Activated T-helper 9 cell treated with anti-CD3 and anti-CD28 coated beads, Interleukin-2, amount 50 U/mL, for 16 hours (primary cell): ENCODE measurements around the gene SLC15A3.
A peak's percentile ranks its signal among the peaks of the same experiment; 100 is the strongest.

Source experiments
- DNase-seq: peaks from one replicate; pipeline ENCODE4 v3.0.0-alpha.2; 2020; ENCODE audit warnings: low read depth

The SLC15A3 gene

DNA sequence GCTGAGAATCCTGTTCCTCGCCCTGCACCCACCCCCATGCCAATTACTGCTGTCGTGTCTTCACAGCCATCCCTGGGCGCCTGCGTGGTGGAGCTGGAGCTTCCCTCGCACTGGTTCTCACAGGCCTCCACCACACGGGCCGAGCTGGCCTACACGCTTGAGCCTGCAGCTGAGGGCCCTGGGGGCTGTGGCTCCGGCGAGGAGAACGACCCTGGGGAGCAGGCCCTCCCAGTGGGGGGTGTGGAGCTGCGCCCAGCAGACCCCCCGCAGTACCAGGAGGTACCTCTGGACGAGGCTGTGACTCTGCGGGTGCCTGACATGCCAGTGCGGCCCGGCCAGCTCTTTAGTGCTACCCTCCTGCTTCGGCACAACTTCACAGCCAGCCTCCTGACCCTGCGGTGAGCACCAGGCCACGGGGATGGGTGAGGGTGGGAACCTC is 23.4 kb downstream of the SLC15A3 start:
- DNase-seq: no peak

DNA sequence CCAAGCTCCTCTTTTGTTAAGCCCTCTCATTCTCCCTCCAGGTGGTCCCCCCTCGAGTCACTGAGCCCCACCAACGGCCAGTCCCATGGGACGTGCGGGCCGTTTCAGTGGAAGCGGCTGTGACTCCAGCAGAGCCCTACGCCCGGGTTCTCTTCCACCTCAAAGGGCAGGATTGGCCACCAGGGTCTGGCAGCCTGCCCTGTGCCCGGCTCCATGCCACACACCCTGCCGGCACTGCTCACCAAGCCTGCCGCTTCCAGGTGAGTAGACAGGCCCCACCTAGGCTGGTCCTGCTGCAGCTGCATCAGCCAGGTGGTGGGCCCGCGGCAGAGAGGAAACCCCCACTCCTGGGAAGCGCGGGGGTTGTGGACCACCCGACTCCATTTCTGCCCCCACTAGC is 24.4 kb downstream of the SLC15A3 start:
- DNase-seq: no peak

DNA sequence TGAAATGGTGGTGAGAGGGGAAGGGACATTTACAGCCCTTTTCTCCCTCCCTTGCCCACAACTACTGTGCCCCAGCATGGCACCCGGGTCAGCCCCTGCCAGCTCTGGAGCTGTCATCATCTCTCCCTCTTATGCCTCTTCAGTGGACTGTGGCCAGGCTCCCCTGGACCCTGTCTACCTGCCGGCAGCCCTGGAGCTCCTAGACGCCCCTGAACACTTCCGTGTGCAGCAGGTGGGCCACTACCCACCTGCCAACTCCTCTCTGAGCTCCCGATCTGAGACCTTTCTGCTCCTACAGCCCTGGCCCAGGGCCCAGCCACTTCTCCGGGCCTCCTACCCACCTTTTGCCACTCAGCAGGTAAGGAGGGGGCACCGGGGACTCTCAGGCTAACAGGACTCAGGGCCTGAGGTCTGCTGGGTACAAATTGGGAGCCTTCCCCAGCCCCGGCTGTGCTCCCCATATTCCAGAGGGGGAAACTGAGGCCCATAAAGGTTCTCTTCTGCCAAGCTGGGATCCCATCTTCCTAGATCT is 24.8 kb downstream of the SLC15A3 start:
- no peak for DNase-seq

DNA sequence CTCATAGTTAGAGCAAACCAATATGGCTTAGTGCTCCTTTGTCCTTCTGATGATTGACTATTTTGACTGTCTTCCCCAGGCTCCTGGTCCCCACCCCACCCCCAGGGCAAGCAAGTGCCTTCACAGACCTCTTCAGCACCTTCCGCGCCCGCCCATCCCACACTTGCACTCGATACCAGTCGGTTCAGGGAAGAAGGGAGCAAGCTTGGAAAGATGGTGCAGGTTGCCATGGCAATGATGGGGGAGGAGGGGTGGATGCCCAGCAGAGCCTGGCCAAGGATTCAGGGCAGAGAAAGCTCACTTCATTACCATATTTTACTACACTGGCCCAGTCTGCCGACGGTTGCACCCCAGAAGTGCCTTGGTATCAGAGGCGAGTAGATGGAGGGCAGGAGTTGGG is 25.5 kb downstream of the SLC15A3 start:
- no peak for DNase-seq

DNA sequence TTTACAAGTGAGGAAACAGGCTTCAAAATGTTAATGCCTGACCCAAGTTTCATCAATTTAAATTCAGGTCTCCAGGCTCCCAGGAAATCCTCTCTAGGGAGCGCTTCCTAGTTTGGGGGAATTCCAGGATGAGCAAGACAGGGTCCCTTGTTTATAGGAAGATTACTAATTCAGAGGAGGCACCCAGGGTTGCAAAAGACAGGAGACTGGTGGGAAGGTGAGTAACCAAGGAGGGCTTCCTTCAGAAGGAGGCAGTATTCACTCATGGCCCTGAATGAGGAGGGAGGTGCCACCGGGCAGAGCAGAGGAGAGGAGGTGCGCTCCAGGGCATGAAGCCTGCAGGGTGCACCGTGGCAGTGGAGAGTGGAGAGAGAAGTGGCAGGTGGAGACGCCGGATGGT is 26.1 kb downstream of the SLC15A3 start:
- DNase-seq: no peak

DNA sequence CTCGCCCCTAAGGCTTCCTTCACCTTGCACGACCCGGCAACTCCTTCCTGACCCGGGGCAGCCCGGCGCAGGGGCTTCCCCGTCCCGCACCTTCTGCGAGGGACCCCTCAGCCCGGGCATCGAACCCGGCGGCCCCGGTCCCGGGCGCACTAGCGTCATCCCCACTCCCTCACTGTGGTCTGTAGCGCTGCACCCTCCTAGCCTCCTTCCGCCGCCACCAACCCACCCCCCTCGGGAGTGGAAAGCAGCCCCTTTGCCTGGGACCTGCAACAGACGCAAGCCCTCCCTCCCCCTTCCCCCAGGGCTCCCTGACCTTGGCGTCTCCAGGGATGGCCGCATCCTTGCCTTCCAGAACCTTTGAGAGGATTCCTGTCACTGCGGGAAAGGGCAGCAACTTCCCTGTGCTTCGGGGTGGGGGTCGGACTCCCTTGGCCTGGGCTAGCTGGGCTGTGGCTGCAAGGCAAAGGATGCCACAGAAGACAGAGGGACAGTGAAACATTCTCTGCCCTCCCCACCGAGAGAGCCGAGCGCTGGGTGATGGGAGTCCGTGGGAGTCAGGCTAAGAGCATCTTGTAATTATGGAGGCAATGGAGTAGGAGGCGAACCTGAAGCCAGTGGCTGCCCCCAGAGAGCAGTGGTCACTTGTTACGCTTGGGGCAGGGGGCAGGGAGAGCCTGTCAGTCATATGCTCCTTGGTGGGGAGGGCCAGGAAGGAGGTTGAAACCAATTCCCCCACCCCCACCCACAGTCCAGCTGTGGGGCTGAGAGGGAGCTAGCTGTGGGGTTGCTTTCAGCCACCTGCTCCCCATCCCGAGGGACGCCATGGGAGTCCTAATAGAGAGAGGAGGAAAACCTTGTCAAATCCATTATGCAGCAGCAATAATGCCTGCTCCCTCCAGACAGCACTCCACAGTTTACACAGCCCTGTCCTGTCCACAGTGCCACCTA is 26.8 kb downstream of the SLC15A3 start:
- no peak for DNase-seq

DNA sequence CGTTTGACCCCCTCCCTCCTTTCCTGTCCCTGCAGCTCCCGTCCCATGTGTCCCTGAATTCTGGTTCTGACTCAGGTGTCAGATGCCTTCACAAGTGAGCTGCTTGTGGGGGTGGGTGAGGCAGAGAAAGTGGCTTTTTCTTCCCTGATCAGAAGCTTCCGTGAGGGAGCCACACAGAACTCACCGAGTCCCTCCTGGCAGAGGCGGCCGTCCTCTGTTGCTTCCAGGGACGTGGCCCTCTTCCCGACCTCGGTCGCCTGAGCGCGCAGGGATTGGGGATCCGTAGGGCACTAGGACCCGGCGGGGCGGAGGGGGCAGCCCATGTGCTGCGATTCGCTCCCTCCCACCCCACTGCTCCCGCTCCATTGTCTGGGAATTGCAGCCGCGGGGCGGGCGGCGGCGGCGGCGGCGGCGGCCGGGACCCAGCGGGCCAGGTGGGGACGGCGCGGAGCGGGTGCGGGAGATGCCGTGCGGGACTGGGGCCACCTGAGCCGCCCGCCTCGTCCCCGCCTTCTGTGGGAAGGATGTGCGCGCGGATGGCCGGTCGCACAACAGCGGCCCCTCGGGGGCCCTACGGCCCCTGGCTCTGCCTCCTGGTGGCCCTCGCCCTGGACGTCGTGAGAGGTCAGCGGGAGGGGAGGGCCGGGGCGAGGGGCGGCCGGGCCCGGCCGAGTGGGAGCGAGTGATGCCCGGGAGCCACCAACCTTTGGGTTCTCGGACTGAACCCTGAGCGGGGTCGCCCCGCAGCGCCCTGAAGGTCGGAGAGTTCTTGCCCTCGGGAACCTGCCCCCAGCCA is 27.7 kb downstream of the SLC15A3 start, which contains the start of gene TMEM132A:
TSS of gene TMEM132A (plus strand) at position 351 of the 796 bp plus-strand sequence. CDS start at position 525, 174 bp downstream.
- no peak for DNase-seq

DNA sequence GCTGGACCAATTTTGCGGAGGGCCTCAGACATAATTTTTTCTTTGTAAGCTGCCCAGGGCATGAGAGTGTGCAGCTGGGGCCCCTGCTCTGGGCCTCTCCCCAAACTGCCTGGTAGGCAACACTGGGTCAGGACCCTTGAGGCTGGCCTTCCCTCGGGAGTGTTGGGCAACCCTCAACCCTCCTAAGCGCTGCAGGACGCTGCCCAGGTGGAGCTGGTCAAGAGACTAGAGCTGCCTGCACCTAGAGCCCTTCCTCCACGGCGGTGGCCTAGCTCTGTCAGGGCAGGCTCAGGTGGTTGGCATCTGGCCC is 28.2 kb downstream of the SLC15A3 start:
- DNase-seq: no peak

DNA sequence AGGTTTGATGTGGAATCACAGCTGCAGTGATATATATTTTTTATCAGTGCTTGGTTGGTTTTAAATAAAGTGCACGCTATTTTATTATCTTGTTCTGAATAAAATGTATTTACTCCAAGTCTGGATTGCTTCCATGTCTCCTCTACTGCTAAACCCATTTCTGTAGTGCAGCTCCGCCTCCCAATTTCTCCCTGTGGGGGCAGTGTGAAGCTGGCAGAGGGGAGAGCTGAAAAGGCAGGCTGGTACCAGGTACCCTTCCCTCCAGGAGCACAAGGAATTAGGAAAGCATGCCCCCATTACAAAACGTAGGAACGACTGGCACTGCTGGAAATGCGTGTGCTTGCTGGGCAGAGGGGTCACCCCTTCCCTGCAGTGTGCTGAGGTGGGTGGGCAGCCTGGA is 28.6 kb downstream of the SLC15A3 start:
- no peak for DNase-seq

DNA sequence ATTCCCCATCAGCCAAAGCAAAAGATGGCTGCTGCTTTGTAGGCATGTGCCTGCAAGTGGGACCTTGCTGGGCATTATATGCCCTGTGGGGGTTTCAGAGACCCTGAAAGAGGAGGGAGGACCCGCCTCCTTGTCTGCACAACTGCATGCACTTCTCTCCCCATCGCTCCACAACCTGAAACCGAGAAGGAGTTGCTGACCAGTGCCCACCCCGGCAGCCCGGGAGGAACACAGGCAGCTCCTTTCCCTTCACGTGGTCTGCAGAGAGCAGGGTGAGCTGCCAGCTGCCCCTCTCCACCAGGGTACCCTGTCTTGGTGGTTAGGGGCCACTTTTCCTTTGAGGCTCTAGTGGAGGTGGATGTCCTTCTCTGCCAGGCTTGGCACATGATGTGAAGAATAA is 29.1 kb downstream of the SLC15A3 start:
- no peak for DNase-seq

DNA sequence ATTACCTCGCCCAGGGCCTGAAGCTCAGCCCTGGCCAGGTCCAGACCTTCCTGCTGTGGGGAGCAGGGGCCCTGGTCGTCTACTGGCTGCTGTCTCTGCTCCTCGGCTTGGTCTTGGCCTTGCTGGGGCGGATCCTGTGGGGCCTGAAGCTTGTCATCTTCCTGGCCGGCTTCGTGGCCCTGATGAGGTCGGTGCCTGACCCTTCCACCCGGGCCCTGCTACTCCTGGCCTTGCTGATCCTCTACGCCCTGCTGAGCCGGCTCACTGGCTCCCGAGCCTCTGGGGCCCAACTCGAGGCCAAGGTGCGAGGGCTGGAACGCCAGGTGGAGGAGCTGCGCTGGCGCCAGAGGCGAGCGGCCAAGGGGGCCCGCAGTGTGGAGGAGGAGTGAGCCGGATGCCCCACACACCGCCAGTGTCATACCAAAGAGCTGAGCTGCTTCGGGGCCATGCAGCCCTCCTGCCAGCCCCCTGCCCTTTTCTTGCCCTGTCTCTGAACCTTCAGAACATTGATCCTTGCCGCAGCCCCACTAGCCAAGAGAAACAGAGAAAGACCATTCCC is 30.1 kb downstream of the SLC15A3 start:
- DNase-seq: no peak

DNA sequence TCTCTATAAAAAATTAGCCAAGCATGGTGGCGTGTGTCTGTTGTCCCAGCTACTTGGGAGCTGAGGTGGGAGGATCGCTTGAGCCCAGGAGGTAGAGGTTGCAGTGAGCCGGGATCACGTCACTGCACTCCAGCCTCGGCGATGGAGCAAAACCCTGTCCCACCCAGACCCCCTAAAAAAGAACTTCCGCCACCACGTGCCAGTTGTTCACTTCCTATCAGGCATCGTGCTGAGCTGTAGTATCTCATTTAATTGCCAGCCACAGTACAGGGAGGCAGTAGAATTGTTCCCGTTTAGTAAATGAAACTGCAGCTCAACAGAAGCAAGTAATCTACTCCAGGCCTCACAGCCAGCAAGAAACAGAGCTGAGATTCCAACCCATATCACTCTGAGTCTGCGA is 30.7 kb downstream of the SLC15A3 start:
- DNase-seq: no peak

DNA sequence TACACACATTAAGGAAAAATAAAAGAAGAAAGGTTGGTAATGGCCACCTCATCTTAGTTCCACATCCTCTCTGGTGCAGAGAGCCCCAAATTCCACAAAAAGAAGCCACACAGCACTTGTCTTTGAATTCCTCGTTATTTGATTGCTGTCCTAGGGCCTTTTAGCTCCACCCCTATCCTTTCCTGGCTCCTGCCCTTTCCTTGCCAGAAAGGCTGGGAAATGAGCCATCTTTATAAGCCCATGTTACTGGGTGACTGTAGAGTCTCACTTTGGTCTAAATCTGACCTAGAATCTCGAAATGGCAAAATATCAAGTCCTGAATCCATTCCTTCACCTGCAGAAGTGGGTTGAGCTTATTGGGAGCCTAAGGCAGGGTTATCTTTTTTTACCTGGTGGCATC is 32.0 kb downstream of the SLC15A3 start:
- no peak for DNase-seq

DNA sequence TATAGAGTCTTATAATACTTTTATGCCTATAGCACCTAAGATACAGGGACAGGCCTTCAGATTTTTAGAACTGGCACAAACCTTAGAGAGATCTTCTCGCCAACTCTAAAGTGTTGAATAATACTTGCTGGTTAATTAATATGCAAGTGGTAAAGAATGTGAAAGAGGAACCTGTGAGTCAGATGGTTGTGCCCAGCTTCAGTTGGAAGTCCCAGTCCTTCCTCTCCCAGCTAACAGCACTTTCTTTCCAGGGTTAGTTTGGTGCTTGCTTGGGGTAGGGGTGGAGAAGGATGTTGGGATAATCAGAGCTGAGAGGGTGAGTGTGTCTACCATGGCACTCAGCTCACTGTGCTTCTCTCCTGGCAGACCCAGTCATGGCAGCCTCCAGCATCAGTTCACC is 32.7 kb downstream of the SLC15A3 start:
- DNase-seq: no peak

DNA sequence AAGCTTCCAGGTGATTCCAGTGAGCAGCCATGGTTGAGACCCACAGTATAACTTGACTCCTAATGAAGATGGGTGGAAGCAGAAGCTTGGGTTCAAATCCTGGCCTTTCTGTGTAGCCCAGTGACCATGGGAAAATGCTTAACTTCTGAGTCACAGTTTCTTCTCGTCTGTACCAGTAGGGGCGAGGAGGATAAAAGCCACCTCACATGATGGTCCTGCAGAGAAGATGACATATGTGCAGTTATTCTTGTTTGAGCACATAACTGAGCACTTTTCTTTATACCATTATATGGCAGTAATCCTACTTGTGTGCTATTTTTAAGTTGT is 33.1 kb downstream of the SLC15A3 start:
- DNase-seq: no peak

DNA sequence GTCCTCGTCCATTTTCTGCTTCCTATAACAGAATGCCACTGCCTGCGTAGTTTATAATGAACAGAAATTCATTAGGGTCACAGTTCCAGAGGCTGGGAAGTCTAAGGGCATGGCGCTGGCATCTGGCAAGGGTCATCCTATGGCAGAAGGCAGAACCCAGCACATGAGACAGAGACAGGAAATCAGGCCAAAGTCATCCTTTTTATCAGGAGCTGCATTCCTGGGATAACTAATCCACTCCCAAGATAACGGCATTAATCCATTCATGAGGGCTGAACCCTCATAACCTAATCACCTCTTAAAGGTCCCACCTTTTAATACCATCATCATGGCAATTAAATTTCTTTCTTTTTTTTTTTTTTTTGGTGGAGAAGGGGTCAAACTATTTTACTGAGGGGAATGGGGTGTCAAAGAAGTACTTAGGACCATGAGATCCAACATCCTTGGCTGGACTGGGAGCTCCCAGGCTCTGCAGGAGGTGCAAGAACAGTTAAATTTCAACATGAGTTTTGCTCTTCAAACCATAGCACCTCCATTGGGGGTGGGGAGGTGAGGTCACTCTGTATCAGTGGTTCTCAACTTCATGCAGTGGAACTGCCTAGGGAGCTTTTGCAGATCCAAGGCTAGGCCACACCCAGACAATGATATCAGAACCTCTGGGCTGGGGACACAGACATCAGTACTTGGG is 33.6 kb downstream of the SLC15A3 start:
- DNase-seq: no peak

DNA sequence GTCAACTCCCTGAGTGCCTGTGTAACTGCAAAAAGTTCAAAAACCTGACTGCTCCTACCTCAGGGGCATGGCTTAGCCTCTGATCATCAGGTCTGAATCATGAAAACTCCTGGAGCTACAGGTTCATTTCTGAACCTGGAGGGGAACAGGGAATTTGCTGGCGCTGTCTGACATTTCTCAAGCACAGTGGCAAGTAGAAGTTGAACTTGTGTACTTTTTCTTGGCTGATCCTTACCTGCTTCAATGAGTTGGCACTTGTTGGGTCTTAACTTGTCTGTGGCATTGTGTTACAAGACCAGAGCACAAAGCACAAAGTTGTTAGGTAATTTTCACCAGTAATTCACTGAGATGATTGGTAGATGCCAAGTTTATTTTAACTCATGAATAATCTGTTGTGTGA is 34.7 kb downstream of the SLC15A3 start:
- no peak for DNase-seq

DNA sequence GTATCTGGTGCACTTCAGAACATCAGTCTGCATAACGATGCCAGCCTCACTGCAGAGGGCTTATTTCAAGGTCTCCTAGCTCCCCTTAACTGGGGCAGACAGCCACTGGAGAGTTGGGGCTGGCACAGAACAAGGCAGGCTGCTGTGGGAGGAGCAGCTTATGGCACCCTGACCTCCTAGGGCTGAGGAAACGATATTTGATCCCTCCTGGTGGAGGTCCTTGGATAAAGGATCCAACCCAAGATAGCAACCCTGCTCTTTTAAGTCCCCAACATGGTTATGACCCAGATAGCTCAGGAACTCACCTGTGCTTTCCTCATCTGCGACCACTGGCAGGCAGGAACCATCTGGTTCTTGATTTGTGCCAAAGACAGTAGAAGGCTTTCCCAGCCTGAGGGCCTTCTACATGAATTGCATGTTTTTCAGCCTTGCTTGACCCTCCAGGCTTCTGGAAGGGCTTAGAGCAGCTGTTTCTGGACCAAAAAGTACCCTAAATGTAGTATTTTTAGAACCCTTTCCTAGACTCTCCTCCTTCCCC is 35.2 kb downstream of the SLC15A3 start:
- no peak for DNase-seq

DNA sequence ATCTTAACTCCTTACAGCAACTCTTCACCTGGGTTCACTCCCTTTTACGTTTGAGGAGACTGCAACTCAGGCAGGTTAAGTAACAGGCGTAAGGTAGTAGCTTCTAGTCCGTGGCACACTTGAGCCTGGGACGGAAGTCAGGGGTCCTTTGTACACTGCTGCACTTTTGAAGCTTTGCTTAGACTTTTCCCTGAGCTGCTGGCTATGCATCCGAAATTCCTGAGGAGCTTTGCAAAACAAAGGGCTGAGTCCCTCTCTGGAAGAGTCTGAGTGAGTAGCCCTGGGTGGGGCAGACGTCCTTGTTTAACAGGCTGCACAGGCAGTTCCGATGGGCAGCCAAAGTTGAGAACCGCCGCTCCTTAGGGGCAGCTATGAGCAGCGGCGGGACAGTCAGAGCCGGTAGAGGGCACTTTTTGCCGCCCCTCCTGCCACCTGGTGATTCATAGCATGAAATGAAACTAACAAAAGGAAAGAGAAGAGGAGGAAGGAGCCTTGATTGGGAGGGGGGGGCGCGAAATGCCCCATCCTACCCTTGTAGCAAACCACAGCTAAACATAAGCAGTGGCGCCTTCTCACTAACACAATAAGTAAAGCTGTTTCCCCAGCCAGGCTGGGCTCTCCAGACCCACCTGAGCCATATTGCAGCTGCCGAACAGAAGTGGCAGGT is 36.6 kb downstream of the SLC15A3 start:
- DNase-seq: peak; percentile 65

DNA sequence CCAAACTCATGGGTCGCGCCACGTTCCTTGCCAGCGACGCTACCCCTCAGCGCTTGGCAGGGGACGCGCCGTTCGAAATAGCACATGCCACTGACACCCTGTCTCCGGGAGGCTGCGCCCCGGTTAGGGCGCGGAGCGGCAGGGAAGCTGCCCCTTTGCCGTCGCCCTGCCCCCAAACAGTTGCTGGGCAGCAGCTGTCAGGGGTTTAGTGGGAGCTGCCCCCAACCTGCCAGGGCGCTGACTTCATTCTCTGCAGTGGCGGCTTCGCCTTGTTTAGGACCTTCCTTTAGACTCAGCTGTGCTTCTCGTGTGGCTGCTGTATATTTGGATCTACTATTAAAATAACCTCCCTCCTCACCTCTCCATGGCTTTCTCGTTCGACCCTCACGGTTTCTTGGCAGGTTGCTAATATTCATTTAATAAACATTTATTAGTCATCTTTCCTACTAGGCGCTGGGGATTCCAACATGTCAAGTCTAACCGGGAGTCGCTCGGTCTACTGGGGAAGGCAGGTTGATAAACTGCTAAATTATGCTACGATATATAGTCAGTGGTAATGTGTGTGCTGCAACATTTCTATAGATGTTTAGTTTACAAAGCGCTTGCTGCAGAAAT is 37.2 kb downstream of the SLC15A3 start:
- DNase-seq: no peak
